AG10803 (cell line): Measurements from ENCODE around the gene ALX4.
A peak's percentile ranks its signal among the peaks of the same experiment; 100 is the strongest.

Source experiments
- DNase-seq: peaks from one replicate; pipeline ENCODE4 v3.0.0; 2010; ENCODE audit warnings: low read depth
- H3K4me3 ChIP-seq: 2 replicates; pipeline ENCODE4 v1.5.1; 2011; ENCODE audit warnings: mild to moderate bottlenecking, low read length, control low read depth
- TF ChIP-seq, protein P1 (sequence below): conservative IDR thresholded peaks from 2 replicates; pipeline ENCODE4 v1.5.1; 2011; ENCODE audit warnings: mild to moderate bottlenecking, low read length, control low read depth, inconsistent platforms

Gene ALX4

DNA sequence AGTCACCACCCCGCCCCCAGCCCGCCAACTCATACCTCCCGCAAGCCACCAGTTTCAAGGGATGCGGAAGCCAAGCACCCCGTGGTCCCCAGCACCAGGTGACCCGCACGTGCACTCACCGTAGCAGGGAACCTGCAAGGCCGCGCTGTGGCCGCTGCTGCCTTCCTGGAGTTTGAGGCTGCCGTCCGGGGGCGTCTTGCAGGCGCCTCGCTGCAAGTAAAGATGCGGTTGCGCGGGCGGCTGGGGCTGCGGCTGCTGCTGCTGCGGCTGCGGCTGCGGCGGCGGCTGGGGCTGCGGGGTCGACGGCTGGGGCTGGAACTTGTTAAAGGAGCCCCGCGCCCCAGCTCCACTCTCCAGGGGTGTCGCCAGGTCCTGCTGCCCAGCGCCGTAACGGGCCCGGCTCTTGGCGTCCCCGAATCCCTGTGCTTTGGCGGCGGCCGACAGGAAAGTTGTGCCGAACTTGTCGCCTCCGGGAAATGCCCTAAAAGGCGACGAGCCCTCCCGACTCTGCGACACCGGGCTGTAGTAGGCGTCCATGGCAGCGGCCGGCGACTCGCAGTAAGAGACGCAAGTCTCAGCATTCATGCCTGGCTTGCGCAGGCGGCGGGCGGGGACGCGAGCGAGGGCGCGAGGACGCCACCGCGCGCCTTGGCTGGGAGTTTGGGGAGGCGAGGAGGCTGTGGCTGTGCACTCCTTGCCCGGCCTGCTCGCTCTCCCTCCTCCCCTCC lies at the start of gene ALX4:
Gene ALX4 (minus strand): TSS at position 662 of the 728 bp plus-strand sequence. CDS start 77 bp downstream, at position 585.
- TF ChIP-seq, protein P1, sequence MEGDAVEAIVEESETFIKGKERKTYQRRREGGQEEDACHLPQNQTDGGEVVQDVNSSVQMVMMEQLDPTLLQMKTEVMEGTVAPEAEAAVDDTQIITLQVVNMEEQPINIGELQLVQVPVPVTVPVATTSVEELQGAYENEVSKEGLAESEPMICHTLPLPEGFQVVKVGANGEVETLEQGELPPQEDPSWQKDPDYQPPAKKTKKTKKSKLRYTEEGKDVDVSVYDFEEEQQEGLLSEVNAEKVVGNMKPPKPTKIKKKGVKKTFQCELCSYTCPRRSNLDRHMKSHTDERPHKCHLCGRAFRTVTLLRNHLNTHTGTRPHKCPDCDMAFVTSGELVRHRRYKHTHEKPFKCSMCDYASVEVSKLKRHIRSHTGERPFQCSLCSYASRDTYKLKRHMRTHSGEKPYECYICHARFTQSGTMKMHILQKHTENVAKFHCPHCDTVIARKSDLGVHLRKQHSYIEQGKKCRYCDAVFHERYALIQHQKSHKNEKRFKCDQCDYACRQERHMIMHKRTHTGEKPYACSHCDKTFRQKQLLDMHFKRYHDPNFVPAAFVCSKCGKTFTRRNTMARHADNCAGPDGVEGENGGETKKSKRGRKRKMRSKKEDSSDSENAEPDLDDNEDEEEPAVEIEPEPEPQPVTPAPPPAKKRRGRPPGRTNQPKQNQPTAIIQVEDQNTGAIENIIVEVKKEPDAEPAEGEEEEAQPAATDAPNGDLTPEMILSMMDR, result no peak
- H3K4me3 ChIP-seq, result peak within 1 kb of the TSS; percentile 49
- DNase-seq, result peak; percentile 45

DNA sequence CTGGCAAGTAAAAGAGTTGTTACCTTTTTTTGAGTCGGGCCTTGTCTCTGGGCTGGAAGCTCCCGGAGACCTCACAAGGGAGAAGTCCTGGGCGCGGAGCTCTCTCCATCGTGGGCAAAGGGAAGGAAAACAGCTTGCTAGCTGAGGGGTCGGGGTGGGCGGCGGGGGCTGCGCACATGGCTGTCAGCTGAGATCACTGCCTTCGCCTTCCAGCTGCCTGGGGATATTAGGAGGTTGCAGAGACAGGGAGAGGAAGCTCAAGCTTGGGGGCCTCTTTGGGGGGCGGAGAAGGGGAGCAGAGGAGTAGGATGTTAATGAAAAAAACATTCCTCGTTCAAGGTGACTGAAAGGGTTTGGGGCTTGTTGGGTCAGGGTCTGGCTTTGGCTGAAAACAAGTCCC lies 49.2 kb upstream of the ALX4 start:
- no peak overlapping the region for H3K4me3 ChIP-seq
- no peak for DNase-seq
- TF ChIP-seq, protein P1, result no peak

DNA sequence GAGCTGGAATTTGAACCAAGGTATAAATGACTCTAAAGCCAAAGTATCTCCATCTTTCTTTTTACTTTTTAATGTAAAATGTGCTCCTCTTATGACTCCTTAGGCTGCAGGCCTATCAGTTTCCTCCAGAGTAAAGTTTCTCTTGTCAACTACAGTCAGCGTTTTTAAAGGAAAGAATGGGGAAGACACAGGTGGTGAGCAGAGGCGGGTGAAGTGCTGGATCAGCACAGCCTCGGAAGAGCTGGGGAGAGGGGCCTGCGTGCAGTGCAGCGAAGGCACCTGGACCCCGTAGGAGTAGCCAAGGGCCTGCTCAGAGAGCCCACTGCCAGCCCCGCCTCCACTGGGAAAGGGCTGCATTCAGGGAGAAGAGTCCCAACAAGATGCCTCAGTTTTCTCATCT lies 48.8 kb upstream of the ALX4 start:
- TF ChIP-seq, protein P1, result no peak
- DNase-seq, result no peak
- no peak overlapping the region for H3K4me3 ChIP-seq

DNA sequence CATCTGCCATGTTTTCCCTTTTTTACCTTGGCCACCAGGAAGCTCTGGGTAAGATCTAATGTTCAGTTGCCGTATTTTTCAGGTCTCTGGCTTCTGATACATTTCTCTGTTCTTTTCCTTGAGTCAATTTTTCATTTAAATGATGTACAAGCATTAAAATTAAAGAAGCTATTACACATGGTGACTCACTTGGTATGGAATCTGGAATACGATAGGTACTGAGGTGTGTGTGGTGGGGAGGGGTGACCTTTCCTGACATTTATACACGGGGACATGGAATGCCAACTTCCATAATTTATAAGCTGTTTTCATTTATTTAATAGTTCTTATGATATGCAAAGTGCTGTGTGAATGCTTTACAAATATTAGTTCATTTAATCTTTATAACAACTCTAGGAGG lies 47.8 kb upstream of the ALX4 start:
- no peak overlapping the region for H3K4me3 ChIP-seq
- TF ChIP-seq, protein P1, result no peak
- no peak for DNase-seq

DNA sequence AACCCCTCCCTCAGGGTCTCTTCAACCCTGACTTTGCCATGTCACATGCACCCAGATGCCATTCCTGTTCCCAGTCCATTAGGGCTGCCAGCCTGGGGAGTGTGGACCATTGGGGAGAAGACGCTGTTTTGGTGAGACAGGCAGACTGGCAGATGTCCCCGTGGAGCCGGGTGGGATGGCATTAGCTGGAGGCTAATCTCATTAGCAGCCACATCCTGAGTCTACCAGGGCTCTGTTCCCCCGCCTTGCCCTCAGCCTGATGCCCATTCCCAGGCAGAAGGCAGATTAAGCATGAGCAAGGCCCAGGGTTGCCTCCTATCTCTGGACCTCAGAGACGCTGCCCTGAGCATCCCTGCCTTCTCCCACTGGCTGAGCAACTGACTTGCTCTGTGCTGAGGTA lies 46.4 kb upstream of the ALX4 start:
- H3K4me3 ChIP-seq, result no peak overlapping the region
- TF ChIP-seq, protein P1, result no peak
- DNase-seq, result no peak

DNA sequence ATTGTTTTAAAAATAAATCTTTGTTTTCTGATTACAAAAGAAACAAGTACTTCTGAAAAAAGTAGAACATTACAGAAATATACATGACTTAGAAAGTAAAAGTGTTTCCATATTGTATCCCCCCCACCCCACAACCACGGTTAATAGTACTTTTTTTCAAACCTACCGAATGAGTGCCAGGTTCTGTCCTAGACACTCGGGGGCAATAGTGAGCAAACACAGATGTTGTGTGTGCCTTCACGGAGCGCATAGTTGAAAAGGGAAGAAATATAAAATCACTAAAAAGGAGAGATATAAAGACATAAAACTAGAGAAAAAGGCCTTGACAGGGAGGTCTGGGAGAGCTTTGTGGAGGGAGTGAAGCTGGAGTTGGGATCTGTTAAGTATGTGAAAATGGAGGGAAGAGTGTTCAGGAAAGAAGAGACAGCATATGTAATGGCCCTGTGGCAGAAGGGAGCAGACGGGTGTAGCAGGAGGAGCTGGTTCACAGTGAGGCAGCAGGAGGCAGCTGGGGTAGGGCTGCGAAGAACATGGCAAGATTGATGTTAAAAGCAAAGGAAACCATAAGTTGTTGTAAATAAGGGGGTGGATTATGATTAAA lies 42.1 kb upstream of the ALX4 start:
- no peak overlapping the region for H3K4me3 ChIP-seq
- TF ChIP-seq, protein P1, result no peak
- DNase-seq, result no peak

DNA sequence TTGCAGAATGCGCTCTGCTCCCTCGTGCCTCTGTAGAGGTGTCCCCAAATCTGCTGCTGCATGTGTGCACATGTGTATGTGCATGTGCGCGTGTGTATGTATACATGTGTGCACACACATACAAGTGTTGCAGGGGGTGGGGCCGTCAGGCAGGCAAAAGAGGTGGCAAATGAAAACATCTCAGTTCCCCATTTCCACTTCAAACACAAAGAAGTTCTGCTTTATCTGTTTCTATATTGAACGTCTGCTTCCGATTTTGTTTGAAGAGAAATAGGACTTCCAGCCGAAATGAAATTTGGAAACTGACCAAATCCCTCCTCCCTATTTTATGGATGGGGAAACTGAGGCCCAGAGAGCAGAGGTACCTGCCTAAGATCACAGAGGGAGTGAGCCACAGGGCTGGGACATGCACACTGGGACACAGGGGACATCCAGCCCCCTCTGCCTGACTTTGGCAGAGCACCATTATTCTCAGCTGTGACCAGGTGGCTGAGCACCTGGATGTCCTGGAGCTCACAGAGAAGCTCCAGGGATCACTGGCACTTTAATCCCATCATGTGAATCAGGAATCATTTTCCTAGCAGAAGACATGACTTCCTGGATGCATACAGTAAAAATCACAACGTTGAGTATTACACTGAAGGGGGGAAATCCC lies 41.2 kb upstream of the ALX4 start:
- H3K4me3 ChIP-seq, result no peak overlapping the region
- DNase-seq, result no peak
- TF ChIP-seq, protein P1, result no peak
